Measurements from ENCODE around the gene EMC8. TPM values are rescaled to one million over a fixed set of nuclear protein-coding genes. Genes with fewer than 3 reads are reported as not detected.

EMC8 gene
- total RNA-seq, 1 donor from 2014 or later = 26.3 TPM

DNA sequence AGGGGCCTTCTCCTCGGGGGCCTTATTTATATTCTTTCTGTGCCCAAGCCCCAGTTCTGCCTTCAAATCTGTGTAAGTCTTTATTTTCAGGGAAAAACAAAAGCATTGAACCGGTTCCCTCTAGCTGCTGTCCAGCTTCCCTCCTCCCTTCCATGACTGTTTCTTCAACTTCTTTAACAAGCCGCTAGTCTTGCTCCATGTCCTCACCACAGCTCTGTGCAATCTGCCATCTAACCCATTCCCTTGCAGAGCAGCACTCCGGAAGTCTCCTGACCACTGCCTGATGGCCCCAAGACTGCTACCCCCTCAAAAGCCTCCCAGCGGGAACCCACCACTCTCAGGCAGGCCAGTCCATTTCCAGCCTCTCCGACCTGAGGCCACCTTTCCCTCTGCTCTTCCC, 16.9 kb downstream of the EMC8 start:
- no peak for FAIRE-seq
- TF ChIP-seq, protein P1, sequence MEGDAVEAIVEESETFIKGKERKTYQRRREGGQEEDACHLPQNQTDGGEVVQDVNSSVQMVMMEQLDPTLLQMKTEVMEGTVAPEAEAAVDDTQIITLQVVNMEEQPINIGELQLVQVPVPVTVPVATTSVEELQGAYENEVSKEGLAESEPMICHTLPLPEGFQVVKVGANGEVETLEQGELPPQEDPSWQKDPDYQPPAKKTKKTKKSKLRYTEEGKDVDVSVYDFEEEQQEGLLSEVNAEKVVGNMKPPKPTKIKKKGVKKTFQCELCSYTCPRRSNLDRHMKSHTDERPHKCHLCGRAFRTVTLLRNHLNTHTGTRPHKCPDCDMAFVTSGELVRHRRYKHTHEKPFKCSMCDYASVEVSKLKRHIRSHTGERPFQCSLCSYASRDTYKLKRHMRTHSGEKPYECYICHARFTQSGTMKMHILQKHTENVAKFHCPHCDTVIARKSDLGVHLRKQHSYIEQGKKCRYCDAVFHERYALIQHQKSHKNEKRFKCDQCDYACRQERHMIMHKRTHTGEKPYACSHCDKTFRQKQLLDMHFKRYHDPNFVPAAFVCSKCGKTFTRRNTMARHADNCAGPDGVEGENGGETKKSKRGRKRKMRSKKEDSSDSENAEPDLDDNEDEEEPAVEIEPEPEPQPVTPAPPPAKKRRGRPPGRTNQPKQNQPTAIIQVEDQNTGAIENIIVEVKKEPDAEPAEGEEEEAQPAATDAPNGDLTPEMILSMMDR (IDR thresholded peaks at IDR 0.05; ENCODE audit: insufficient read depth, low read length, severe bottlenecking) = no peak
- no peak for DNase-seq (ENCODE audit: low read depth)
- Histone ChIP-seq H3K4me3 (ENCODE audit: low read depth, low read length) (no peak overlapping the region), H3K27me3 (ENCODE audit: control insufficient read depth, insufficient read depth, low read length) (no peaks in the 10 kb centered on the region), H3K36me3 (ENCODE audit: control insufficient read depth, insufficient read depth, low read length) (peaks cover 28% of the 10 kb centered on the region)

DNA sequence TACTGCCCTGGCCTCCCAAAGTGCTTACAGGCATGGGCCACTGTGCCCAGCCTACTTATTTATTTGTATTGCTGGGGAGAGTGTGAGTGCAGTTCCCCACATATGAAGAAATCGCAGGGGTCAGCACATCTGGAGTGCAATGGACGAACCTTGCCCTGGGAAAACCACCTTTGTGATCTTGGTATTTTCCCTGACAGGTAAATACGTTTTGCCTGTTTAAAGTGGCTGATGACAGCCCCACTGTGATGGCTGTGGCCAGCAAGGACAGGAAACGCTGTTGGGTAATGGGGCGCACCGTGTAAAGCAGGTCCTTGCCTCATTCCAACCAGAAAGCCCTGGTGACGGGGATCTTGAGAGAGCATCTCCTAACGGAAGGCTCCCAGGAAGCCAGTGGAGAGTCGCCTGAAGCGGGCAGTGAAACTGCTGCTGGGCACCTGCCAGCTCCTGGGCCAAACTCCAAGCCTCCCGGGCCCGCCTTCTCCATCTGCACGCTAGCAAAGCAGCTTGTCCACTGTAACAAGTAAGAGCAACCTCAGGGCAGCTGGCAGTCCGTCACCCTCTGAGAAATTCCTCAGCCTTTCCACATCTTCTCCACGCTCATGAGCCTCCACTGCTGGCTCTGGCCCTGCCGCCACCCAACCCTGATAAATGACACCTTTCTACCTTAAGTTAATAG, 17.5 kb downstream of the EMC8 start:
- DNase-seq (ENCODE audit: low read depth) = no peak

DNA sequence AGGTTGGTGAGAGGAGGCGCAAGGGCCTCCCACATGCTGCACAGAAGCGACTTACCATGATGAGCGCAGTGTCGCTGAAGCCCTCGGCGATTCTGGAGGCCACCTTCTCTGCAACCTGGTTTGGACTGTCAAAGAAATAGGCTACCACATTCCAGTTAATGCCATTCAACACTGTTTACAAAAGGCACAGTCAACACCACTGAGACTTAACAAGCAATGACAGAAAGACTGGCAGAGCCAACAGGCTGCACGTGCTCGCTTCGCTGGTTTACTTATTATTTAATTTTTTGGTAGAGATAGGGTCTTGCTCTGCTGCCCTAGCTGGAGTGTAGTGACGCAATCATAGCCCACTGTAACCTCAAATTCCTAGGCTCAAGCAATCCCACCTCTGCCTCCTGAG, 18.2 kb downstream of the EMC8 start:
- Histone ChIP-seq H3K36me3 (ENCODE audit: control insufficient read depth, insufficient read depth, low read length) (peaks cover 18% of the 10 kb centered on the region), H3K27me3 (ENCODE audit: control insufficient read depth, insufficient read depth, low read length) (no peaks in the 10 kb centered on the region), H3K4me3 (ENCODE audit: low read depth, low read length) (no peak overlapping the region)
- no peak for FAIRE-seq
- DNase-seq (ENCODE audit: low read depth) = no peak
- TF ChIP-seq, protein P1 (IDR thresholded peaks at IDR 0.05; ENCODE audit: insufficient read depth, low read length, severe bottlenecking) = no peak

More for the DNA sequence above, 17.5 kb downstream of the EMC8 start:
- Histone ChIP-seq H3K36me3 (ENCODE audit: control insufficient read depth, insufficient read depth, low read length) (peaks cover 23% of the 10 kb centered on the region), H3K4me3 (ENCODE audit: low read depth, low read length) (no peak overlapping the region), H3K27me3 (ENCODE audit: control insufficient read depth, insufficient read depth, low read length) (no peaks in the 10 kb centered on the region)
- no peak for FAIRE-seq
- TF ChIP-seq, protein P1 (IDR thresholded peaks at IDR 0.05; ENCODE audit: insufficient read depth, low read length, severe bottlenecking) = no peak

DNA sequence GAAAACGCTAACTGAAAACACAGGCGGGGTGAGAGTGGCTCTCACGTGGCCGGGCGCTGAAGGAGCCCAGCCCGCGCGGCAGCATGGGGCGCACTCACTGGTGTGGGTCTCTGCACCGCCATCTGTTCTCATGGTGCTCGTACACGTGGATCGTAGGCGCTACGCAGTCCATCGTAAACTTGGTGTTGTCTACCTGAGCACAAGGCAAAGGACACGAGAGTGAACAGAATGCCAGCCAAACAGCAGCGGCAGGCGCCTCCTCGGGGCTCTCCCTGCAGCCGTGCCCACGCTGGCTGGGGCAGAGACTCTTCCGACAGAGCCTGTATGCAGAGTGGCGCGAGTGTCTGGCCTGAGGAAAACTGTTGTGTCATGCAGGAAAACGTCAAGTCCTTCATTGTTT, 19.1 kb downstream of the EMC8 start:
- Histone ChIP-seq H3K27me3 (ENCODE audit: control insufficient read depth, insufficient read depth, low read length) (no peaks in the 10 kb centered on the region), H3K4me3 (ENCODE audit: low read depth, low read length) (no peak overlapping the region), H3K36me3 (ENCODE audit: control insufficient read depth, insufficient read depth, low read length) (peaks cover 15% of the 10 kb centered on the region)
- FAIRE-seq = no peak
- no peak for DNase-seq (ENCODE audit: low read depth)
- TF ChIP-seq, protein P1 (IDR thresholded peaks at IDR 0.05; ENCODE audit: insufficient read depth, low read length, severe bottlenecking) = no peak

DNA sequence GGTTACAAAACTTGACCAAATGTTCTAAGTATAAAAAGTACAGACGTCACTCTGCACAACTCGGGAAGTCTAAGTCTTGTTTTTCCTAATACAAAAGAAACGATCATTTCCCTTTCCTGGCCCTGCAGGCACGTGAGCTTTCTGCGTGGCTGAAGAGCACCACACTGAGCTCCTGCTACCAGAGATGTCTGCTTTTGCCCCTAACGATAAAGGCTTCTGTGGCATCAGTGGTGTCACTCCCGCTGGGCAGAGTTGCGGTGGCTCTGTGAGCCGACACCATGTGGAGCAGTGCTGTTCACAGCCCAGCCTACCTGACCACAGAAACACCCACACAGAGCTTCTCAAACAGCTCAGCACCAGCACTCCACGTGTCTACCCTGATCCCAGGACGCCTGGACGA, 20.5 kb downstream of the EMC8 start:
- Histone ChIP-seq H3K27me3 (ENCODE audit: control insufficient read depth, insufficient read depth, low read length) (no peaks in the 10 kb centered on the region), H3K36me3 (ENCODE audit: control insufficient read depth, insufficient read depth, low read length) (peaks cover 11% of the 10 kb centered on the region), H3K4me3 (ENCODE audit: low read depth, low read length) (no peak overlapping the region)
- FAIRE-seq (no peak), DNase-seq (ENCODE audit: low read depth) (no peak)
- TF ChIP-seq, protein P1 (IDR thresholded peaks at IDR 0.05; ENCODE audit: insufficient read depth, low read length, severe bottlenecking) = no peak
